ENCODE data around the gene NEGR1.

Gene NEGR1

DNA sequence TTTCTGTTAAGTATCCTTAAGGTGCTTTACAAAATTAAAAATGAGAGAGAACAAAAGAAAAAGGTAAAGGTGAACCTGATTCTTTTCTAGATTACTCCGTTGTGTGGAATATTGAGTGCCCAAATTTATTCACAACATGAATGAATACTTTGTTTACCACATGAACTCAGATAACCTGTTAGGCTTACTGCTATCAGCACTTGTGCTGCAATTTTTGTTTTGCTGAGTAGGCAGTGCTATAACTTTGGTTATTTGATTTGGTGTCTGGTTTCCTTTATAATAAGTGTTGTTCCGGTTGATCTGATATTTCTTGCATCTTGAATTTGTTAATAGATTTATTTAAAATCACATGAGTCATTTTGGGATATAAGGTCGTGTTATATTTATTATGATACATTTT is 195.9 kb downstream of the NEGR1 start:
- TF ChIP-seq CTCF (conservative IDR thresholded peaks at IDR 0.05; ENCODE audit: low read depth, low read length) = no peak
- H3K4me3 ChIP-seq (ENCODE audit: low read depth, low read length) = no peak overlapping the region
- no peak for DNase-seq (ENCODE audit: low read depth)

DNA sequence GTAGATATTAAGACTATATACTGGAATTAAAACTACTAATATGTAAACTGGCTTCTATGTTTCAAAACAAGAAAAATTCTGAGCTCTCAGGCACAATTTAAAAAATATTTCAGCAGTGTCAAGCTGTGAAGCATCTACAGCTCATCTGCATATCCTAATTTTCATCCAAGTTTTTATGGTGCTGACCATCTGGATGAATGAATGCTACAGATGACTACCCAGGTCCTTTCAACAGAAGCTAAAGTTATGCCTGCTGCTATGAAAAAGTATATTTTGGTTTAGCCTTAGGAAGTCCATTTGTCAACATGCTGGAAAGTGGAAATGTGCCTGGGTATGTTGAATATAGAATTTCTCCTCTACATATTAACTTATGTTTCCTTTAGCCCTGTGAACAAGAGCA is 206.9 kb downstream of the NEGR1 start:
- TF ChIP-seq CTCF (conservative IDR thresholded peaks at IDR 0.05; ENCODE audit: low read depth, low read length) = no peak
- no peak for DNase-seq (ENCODE audit: low read depth)
- H3K4me3 ChIP-seq (ENCODE audit: low read depth, low read length) = no peak overlapping the region

DNA sequence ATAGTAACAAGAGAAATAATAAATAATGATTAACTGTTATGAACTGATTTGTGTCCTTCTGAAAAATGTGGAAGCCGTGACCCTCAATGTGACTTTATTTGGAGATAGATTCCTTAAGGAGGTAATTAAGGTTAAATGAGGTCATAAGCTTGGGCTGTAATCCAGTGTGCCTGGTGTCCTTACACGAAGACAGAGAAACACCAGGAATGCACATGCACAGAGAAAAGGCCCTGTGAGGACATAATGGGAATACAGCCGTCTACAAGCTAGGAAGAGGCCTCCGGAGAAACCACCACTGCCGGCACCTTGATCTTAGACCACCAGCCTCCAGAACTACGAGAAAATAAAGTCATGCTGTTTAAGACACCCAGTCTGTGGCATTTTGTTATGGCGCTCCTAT is 215.9 kb downstream of the NEGR1 start:
- DNase-seq (ENCODE audit: low read depth) = no peak
- no peak for TF ChIP-seq CTCF (conservative IDR thresholded peaks at IDR 0.05; ENCODE audit: low read depth, low read length)
- no peak overlapping the region for H3K4me3 ChIP-seq (ENCODE audit: low read depth, low read length)

- no peak for DNase-seq (ENCODE audit: low read depth)
- no peak for TF ChIP-seq CTCF (conservative IDR thresholded peaks at IDR 0.05; ENCODE audit: low read depth, low read length)
- no peak overlapping the region for H3K4me3 ChIP-seq (ENCODE audit: low read depth, low read length)
Measured at GRCh38 chr1:72064196-72065075, 217.9 kb downstream of the NEGR1 start.

GRCh38 chr1:72063364-72064044 is 218.8 kb downstream of the NEGR1 start:
- DNase-seq (ENCODE audit: low read depth) = no peak
- no peak for TF ChIP-seq CTCF (conservative IDR thresholded peaks at IDR 0.05; ENCODE audit: low read depth, low read length)
- no peak overlapping the region for H3K4me3 ChIP-seq (ENCODE audit: low read depth, low read length)

GRCh38 chr1:72062584-72062983 is 219.8 kb downstream of the NEGR1 start:
- no peak for TF ChIP-seq CTCF (conservative IDR thresholded peaks at IDR 0.05; ENCODE audit: low read depth, low read length)
- DNase-seq (ENCODE audit: low read depth) = no peak
- no peak overlapping the region for H3K4me3 ChIP-seq (ENCODE audit: low read depth, low read length)

Measured in choroid plexus epithelial cell (primary cell).